ENCODE results near the gene NBR1.
"Not testable (repeated sequence)": the region's sequence is repeated elsewhere in the genome, so short reads cannot be mapped to it uniquely, and the experiment has no call there.

Gene NBR1

GRCh38 chr17:43246456-43246855, 75.4 kb downstream of the NBR1 start:
- not testable (repeated sequence) for DNase-seq (ENCODE audit: low spot score)

Data from NAMALWA (cell line).